HG02588 (cell line): Measurements from ENCODE around the gene HCFC1R1.

ENCODE experiments used
- ATAC-seq: cut with Tn5 transposase; IDR thresholded peaks from one replicate; pipeline ENCODE4 v1.9.1; 2021; ENCODE audit warnings: mild to moderate bottlenecking, moderate library complexity; ENCODE audit not compliant: unreplicated experiment

HCFC1R1 gene

GRCh38 chr16:3003582-3004270 lies 20.0 kb downstream of the HCFC1R1 start:
- ATAC-seq, result peak; percentile 90

GRCh38 chr16:3001316-3001715 lies 22.4 kb downstream of the HCFC1R1 start:
- no peak for ATAC-seq

GRCh38 chr16:3000540-3000939 lies 23.2 kb downstream of the HCFC1R1 start:
- no peak for ATAC-seq

GRCh38 chr16:2999929-3000328 lies 23.8 kb downstream of the HCFC1R1 start:
- ATAC-seq, result no peak

GRCh38 chr16:2996298-2996697 lies 27.4 kb downstream of the HCFC1R1 start:
- no peak for ATAC-seq

- no peak for ATAC-seq
Observed at GRCh38 chr16:2992383-2993081, 31.2 kb downstream of the HCFC1R1 start.

GRCh38 chr16:2991566-2992261 lies 32.0 kb downstream of the HCFC1R1 start:
- no peak for ATAC-seq

GRCh38 chr16:2990891-2991290 lies 32.9 kb downstream of the HCFC1R1 start:
- ATAC-seq, result no peak

GRCh38 chr16:2988590-2989099 lies 35.1 kb downstream of the HCFC1R1 start:
- ATAC-seq, result no peak

GRCh38 chr16:2987833-2988232 lies 35.9 kb downstream of the HCFC1R1 start:
- no peak for ATAC-seq

- ATAC-seq, result no peak
Observed at GRCh38 chr16:2987286-2987685, 36.5 kb downstream of the HCFC1R1 start.

- ATAC-seq, result no peak
Observed at GRCh38 chr16:2986623-2987188, 37.0 kb downstream of the HCFC1R1 start.

GRCh38 chr16:2985893-2986355 lies 37.8 kb downstream of the HCFC1R1 start:
- ATAC-seq, result no peak

- no peak for ATAC-seq
Observed at GRCh38 chr16:2985462-2985861, 38.3 kb downstream of the HCFC1R1 start.

- no peak for ATAC-seq
Observed at GRCh38 chr16:2983706-2984136, 40.0 kb downstream of the HCFC1R1 start.

- no peak for ATAC-seq
Observed at GRCh38 chr16:2982402-2982801, 41.3 kb downstream of the HCFC1R1 start.

- ATAC-seq, result no peak
Observed at GRCh38 chr16:2981899-2982250, 41.9 kb downstream of the HCFC1R1 start.

- ATAC-seq, result no peak
Observed at GRCh38 chr16:2981177-2981898, 42.4 kb downstream of the HCFC1R1 start.

GRCh38 chr16:2980227-2981176 lies 43.2 kb downstream of the HCFC1R1 start, which contains the start of gene PKMYT1:
Gene PKMYT1, minus strand, starts transcription at chr16:2980446. Its CDS starts 789 bp downstream, at chr16:2979657.
- ATAC-seq, result peak; percentile 67
